ENCODE data around the gene DPF1.

DPF1 gene

GRCh38 chr19:38207543-38207942, 16.5 kb downstream of the DPF1 start:
- Histone ChIP-seq H3K9ac (ENCODE audit: low read length in 2 of 2) (no peak overlapping the region), H3K27me3 (ENCODE audit: control insufficient read depth in 1 of 2, insufficient read depth in 2 of 2, low read length in 2 of 2) (peaks cover 21 to 37% of the 10 kb centered on the region in 2 donors), H3K27ac (ENCODE audit: low read length) (no peak overlapping the region), H3K9me3 (ENCODE audit: control insufficient read depth in 2 of 2, low read length in 2 of 2) (no peaks in the 10 kb centered on the region), H3K4me3 (ENCODE audit: low read length in 2 of 2) (no peak overlapping the region), H3K36me3 (ENCODE audit: control insufficient read depth in 2 of 2, insufficient read depth in 2 of 2, low read length in 2 of 2) (peaks cover 0 to 6% of the 10 kb centered on the region in 2 donors), H3K4me1 (ENCODE audit: control insufficient read depth, insufficient read depth, low read length) (peaks cover 20% of the 10 kb centered on the region)

- Histone ChIP-seq H3K27me3 (ENCODE audit: control insufficient read depth in 1 of 2, insufficient read depth in 2 of 2, low read length in 2 of 2) (peaks cover 21 to 37% of the 10 kb centered on the region in 2 donors), H3K4me3 (ENCODE audit: low read length in 2 of 2) (no peak overlapping the region), H3K4me1 (ENCODE audit: control insufficient read depth, insufficient read depth, low read length) (peaks cover 20% of the 10 kb centered on the region), H3K27ac (ENCODE audit: low read length) (no peak overlapping the region), H3K9ac (ENCODE audit: low read length in 2 of 2) (no peak overlapping the region), H3K9me3 (ENCODE audit: control insufficient read depth in 2 of 2, low read length in 2 of 2) (no peaks in the 10 kb centered on the region), H3K36me3 (ENCODE audit: control insufficient read depth in 2 of 2, insufficient read depth in 2 of 2, low read length in 2 of 2) (peaks cover 0 to 6% of the 10 kb centered on the region in 2 donors)
Observed at GRCh38 chr19:38206928-38207327, 17.1 kb downstream of the DPF1 start.

- Histone ChIP-seq H3K4me3 (ENCODE audit: low read length in 2 of 2) (no peak overlapping the region), H3K4me1 (ENCODE audit: control insufficient read depth, insufficient read depth, low read length) (peaks cover 18% of the 10 kb centered on the region), H3K9me3 (ENCODE audit: control insufficient read depth in 2 of 2, low read length in 2 of 2) (no peaks in the 10 kb centered on the region), H3K27me3 (ENCODE audit: control insufficient read depth in 1 of 2, insufficient read depth in 2 of 2, low read length in 2 of 2) (peaks cover 18 to 30% of the 10 kb centered on the region in 2 donors), H3K9ac (ENCODE audit: low read length in 2 of 2) (no peak overlapping the region), H3K36me3 (ENCODE audit: control insufficient read depth in 2 of 2, insufficient read depth in 2 of 2, low read length in 2 of 2) (peaks cover 0 to 10% of the 10 kb centered on the region in 2 donors), H3K27ac (ENCODE audit: low read length) (no peak overlapping the region)
Observed at GRCh38 chr19:38206006-38206745, 17.8 kb downstream of the DPF1 start.

- Histone ChIP-seq H3K27me3 (ENCODE audit: control insufficient read depth in 1 of 2, insufficient read depth in 2 of 2, low read length in 2 of 2) (peaks cover 7 to 16% of the 10 kb centered on the region in 2 donors), H3K36me3 (ENCODE audit: control insufficient read depth in 2 of 2, insufficient read depth in 2 of 2, low read length in 2 of 2) (peaks cover 0 to 10% of the 10 kb centered on the region in 2 donors), H3K4me1 (ENCODE audit: control insufficient read depth, insufficient read depth, low read length) (peaks cover 7% of the 10 kb centered on the region), H3K9ac (ENCODE audit: low read length in 2 of 2) (no peak overlapping the region), H3K27ac (ENCODE audit: low read length) (no peak overlapping the region), H3K4me3 (ENCODE audit: low read length in 2 of 2) (no peak overlapping the region), H3K9me3 (ENCODE audit: control insufficient read depth in 2 of 2, low read length in 2 of 2) (no peaks in the 10 kb centered on the region)
Observed at GRCh38 chr19:38204728-38205127, 19.3 kb downstream of the DPF1 start.

- H3K36me3 ChIP-seq (ENCODE audit: control insufficient read depth in 2 of 2, insufficient read depth in 2 of 2, low read length in 2 of 2), result peaks cover 0 to 10% of the 10 kb centered on the region in 2 donors
- peaks cover under 1% of the 10 kb centered on the region for H3K4me1 ChIP-seq (ENCODE audit: control insufficient read depth, insufficient read depth, low read length)
- peaks cover 4 to 10% of the 10 kb centered on the region in 2 donors for H3K27me3 ChIP-seq (ENCODE audit: control insufficient read depth in 1 of 2, insufficient read depth in 2 of 2, low read length in 2 of 2)
- H3K9me3 ChIP-seq (ENCODE audit: control insufficient read depth in 2 of 2, low read length in 2 of 2), result no peaks in the 10 kb centered on the region
- no peak overlapping the region for H3K9ac ChIP-seq (ENCODE audit: low read length in 2 of 2)
- H3K4me3 ChIP-seq (ENCODE audit: low read length in 2 of 2), result no peak overlapping the region
- no peak overlapping the region for H3K27ac ChIP-seq (ENCODE audit: low read length)
Observed at GRCh38 chr19:38204096-38204495, 19.9 kb downstream of the DPF1 start.

- peaks cover 3 to 4% of the 10 kb centered on the region in 2 donors for H3K27me3 ChIP-seq (ENCODE audit: control insufficient read depth in 1 of 2, insufficient read depth in 2 of 2, low read length in 2 of 2)
- H3K36me3 ChIP-seq (ENCODE audit: control insufficient read depth in 2 of 2, insufficient read depth in 2 of 2, low read length in 2 of 2), result peaks cover 0 to 12% of the 10 kb centered on the region in 2 donors
- no peaks in the 10 kb centered on the region for H3K9me3 ChIP-seq (ENCODE audit: control insufficient read depth in 2 of 2, low read length in 2 of 2)
- no peak overlapping the region for H3K9ac ChIP-seq (ENCODE audit: low read length in 2 of 2)
- no peaks in the 10 kb centered on the region for H3K4me1 ChIP-seq (ENCODE audit: control insufficient read depth, insufficient read depth, low read length)
- H3K27ac ChIP-seq (ENCODE audit: low read length), result no peak overlapping the region
- no peak overlapping the region for H3K4me3 ChIP-seq (ENCODE audit: low read length in 2 of 2)
Observed at GRCh38 chr19:38203197-38203596, 20.8 kb downstream of the DPF1 start.

GRCh38 chr19:38202504-38202903, 21.5 kb downstream of the DPF1 start:
- Histone ChIP-seq H3K27ac (ENCODE audit: low read length) (no peak overlapping the region), H3K9me3 (ENCODE audit: control insufficient read depth in 2 of 2, low read length in 2 of 2) (no peaks in the 10 kb centered on the region), H3K36me3 (ENCODE audit: control insufficient read depth in 2 of 2, insufficient read depth in 2 of 2, low read length in 2 of 2) (peaks cover 0 to 12% of the 10 kb centered on the region in 2 donors), H3K4me1 (ENCODE audit: control insufficient read depth, insufficient read depth, low read length) (no peaks in the 10 kb centered on the region), H3K9ac (ENCODE audit: low read length in 2 of 2) (no peak overlapping the region), H3K4me3 (ENCODE audit: low read length in 2 of 2) (no peak overlapping the region), H3K27me3 (ENCODE audit: control insufficient read depth in 1 of 2, insufficient read depth in 2 of 2, low read length in 2 of 2) (peaks cover 2 to 3% of the 10 kb centered on the region in 2 donors)

GRCh38 chr19:38201731-38202130, 22.3 kb downstream of the DPF1 start:
- Histone ChIP-seq H3K36me3 (ENCODE audit: control insufficient read depth in 2 of 2, insufficient read depth in 2 of 2, low read length in 2 of 2) (peaks cover 0 to 12% of the 10 kb centered on the region in 2 donors), H3K9me3 (ENCODE audit: control insufficient read depth in 2 of 2, low read length in 2 of 2) (no peaks in the 10 kb centered on the region), H3K27ac (ENCODE audit: low read length) (no peak overlapping the region), H3K4me3 (ENCODE audit: low read length in 2 of 2) (no peak overlapping the region), H3K4me1 (ENCODE audit: control insufficient read depth, insufficient read depth, low read length) (no peaks in the 10 kb centered on the region), H3K9ac (ENCODE audit: low read length in 2 of 2) (no peak overlapping the region), H3K27me3 (ENCODE audit: control insufficient read depth in 1 of 2, insufficient read depth in 2 of 2, low read length in 2 of 2) (peaks cover 0 to 3% of the 10 kb centered on the region in 2 donors)

GRCh38 chr19:38199340-38199739, 24.7 kb downstream of the DPF1 start:
- peaks cover 0 to 3% of the 10 kb centered on the region in 2 donors for H3K27me3 ChIP-seq (ENCODE audit: control insufficient read depth in 1 of 2, insufficient read depth in 2 of 2, low read length in 2 of 2)
- no peak overlapping the region for H3K27ac ChIP-seq (ENCODE audit: low read length)
- no peaks in the 10 kb centered on the region for H3K4me1 ChIP-seq (ENCODE audit: control insufficient read depth, insufficient read depth, low read length)
- H3K4me3 ChIP-seq (ENCODE audit: low read length in 2 of 2), result no peak overlapping the region
- H3K9ac ChIP-seq (ENCODE audit: low read length in 2 of 2), result no peak overlapping the region
- H3K9me3 ChIP-seq (ENCODE audit: control insufficient read depth in 2 of 2, low read length in 2 of 2), result no peaks in the 10 kb centered on the region
- peaks cover 0 to 7% of the 10 kb centered on the region in 2 donors for H3K36me3 ChIP-seq (ENCODE audit: control insufficient read depth in 2 of 2, insufficient read depth in 2 of 2, low read length in 2 of 2)

GRCh38 chr19:38197937-38198704, 25.9 kb downstream of the DPF1 start:
- Histone ChIP-seq H3K27me3 (ENCODE audit: control insufficient read depth in 1 of 2, insufficient read depth in 2 of 2, low read length in 2 of 2) (no peaks in the 10 kb centered on the region), H3K36me3 (ENCODE audit: control insufficient read depth in 2 of 2, insufficient read depth in 2 of 2, low read length in 2 of 2) (peaks cover 0 to 7% of the 10 kb centered on the region in 2 donors), H3K9ac (ENCODE audit: low read length in 2 of 2) (no peak overlapping the region), H3K9me3 (ENCODE audit: control insufficient read depth in 2 of 2, low read length in 2 of 2) (no peaks in the 10 kb centered on the region), H3K27ac (ENCODE audit: low read length) (no peak overlapping the region), H3K4me1 (ENCODE audit: control insufficient read depth, insufficient read depth, low read length) (no peaks in the 10 kb centered on the region), H3K4me3 (ENCODE audit: low read length in 2 of 2) (no peak overlapping the region)
